ENCODE measurements around the gene PROX2.

PROX2 gene

DNA sequence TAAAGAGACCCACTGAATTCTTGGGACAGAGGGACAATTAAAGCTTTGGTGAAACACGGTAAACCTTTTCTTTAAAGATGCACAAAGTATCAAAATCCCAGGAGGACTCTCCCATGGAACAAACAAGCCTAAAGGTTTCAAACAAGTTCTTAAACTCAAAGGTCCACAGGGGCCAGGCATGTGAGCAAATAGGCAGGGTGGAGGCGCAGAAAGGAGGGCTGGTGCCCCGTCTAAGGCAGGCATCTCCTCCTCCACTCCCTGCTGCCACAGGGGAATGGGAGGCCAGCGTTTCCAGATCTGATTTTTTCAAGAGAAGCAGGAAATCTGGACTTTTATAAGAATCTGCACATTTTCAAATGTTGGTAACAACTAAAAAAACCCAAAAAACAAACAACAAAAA lies 39.5 kb upstream of the PROX2 start:
- Histone ChIP-seq H2BK120ac (ENCODE audit: low read depth, low read length) (no peak overlapping the region), H2BK12ac (ENCODE audit: low read length) (no peak overlapping the region), H3K9me3 (replicated peaks in 1 of 2; ENCODE audit: control insufficient read depth in 2 of 2, insufficient read depth in 1 of 2, low read depth in 1 of 2, low read length in 2 of 2) (no peaks in the 10 kb centered on the region), H3K4me2 (ENCODE audit: insufficient read depth, low read length, poor library complexity, severe bottlenecking) (no peak overlapping the region), H3K18ac (ENCODE audit: low read length) (no peak overlapping the region), H2BK5ac (ENCODE audit: low read length) (no peak overlapping the region), H3K27ac (replicated peaks; ENCODE audit: low read length) (no peak overlapping the region), H3K79me1 (ENCODE audit: low read depth, low read length) (peaks cover 5% of the 10 kb centered on the region), H3K4me3 (ENCODE audit: low read length in 2 of 2) (no peak overlapping the region), H3K9ac (ENCODE audit: low read depth, low read length, poor library complexity) (no peak overlapping the region), H3K23ac (ENCODE audit: low read depth, low read length, poor library complexity) (no peak overlapping the region), H2AK5ac (ENCODE audit: low read depth, low read length) (no peak overlapping the region), H3K27me3 (ENCODE audit: control insufficient read depth in 3 of 3, insufficient read depth in 3 of 3, low read depth in 1 of 3, low read length in 3 of 3) (no peaks in the 10 kb centered on the region), H3K4me1 (ENCODE audit: control insufficient read depth in 2 of 2, insufficient read depth in 1 of 2, low read depth in 1 of 2, low read length in 2 of 2) (no peaks in the 10 kb centered on the region), H3K36me3 (replicated peaks in 1 of 2; ENCODE audit: control insufficient read depth in 2 of 2, insufficient read depth in 2 of 2, low read length in 2 of 2) (peaks cover 0 to 3% of the 10 kb centered on the region in 2 donors), H2AFZ (ENCODE audit: low read length) (no peak overlapping the region), H3K14ac (ENCODE audit: low read length) (no peak overlapping the region), H4K91ac (ENCODE audit: low read depth, low read length, poor library complexity) (no peak overlapping the region), H3K4ac (ENCODE audit: low read length) (no peak overlapping the region), H2BK15ac (ENCODE audit: low read length) (no peak overlapping the region), H4K8ac (ENCODE audit: low read depth, low read length) (no peak overlapping the region)
- WGBS, 2 donors (ENCODE audit: extremely low coverage in 2 of 2, insufficient read length in 2 of 2, insufficient replicate concordance in 1 of 2), result no CpG with 5 or more reads among the region's 4 CpGs
- no peak for DNase-seq (ENCODE audit: low spot score)

GRCh38 chr14:74913986-74914573 lies 38.1 kb upstream of the PROX2 start:
- H3K9ac ChIP-seq (ENCODE audit: low read depth, low read length, poor library complexity), result no peak overlapping the region
- no peak overlapping the region for H3K4me3 ChIP-seq (ENCODE audit: low read length in 2 of 2)
- no peaks in the 10 kb centered on the region for H3K9me3 ChIP-seq (replicated peaks in 1 of 2; ENCODE audit: control insufficient read depth in 2 of 2, insufficient read depth in 1 of 2, low read depth in 1 of 2, low read length in 2 of 2)
- no peaks in the 10 kb centered on the region for H3K27me3 ChIP-seq (ENCODE audit: control insufficient read depth in 3 of 3, insufficient read depth in 3 of 3, low read depth in 1 of 3, low read length in 3 of 3)
- H2BK5ac ChIP-seq (ENCODE audit: low read length), result no peak overlapping the region
- DNase-seq (ENCODE audit: low spot score), result peak; percentile 33
- H2AK5ac ChIP-seq (ENCODE audit: low read depth, low read length), result no peak overlapping the region
- H3K79me1 ChIP-seq (ENCODE audit: low read depth, low read length), result peaks cover 2% of the 10 kb centered on the region
- H3K4me2 ChIP-seq (ENCODE audit: insufficient read depth, low read length, poor library complexity, severe bottlenecking), result no peak overlapping the region
- H3K27ac ChIP-seq (replicated peaks; ENCODE audit: low read length), result no peak overlapping the region
- H4K91ac ChIP-seq (ENCODE audit: low read depth, low read length, poor library complexity), result no peak overlapping the region
- H3K4me1 ChIP-seq (ENCODE audit: control insufficient read depth in 2 of 2, insufficient read depth in 1 of 2, low read depth in 1 of 2, low read length in 2 of 2), result no peaks in the 10 kb centered on the region
- H4K8ac ChIP-seq (ENCODE audit: low read depth, low read length), result no peak overlapping the region
- H3K23ac ChIP-seq (ENCODE audit: low read depth, low read length, poor library complexity), result no peak overlapping the region
- no peak overlapping the region for H3K14ac ChIP-seq (ENCODE audit: low read length)
- H3K36me3 ChIP-seq (replicated peaks in 1 of 2; ENCODE audit: control insufficient read depth in 2 of 2, insufficient read depth in 2 of 2, low read length in 2 of 2), result peaks cover 0 to under 1% of the 10 kb centered on the region in 2 donors
- no peak overlapping the region for H3K18ac ChIP-seq (ENCODE audit: low read length)
- WGBS, 2 donors (ENCODE audit: extremely low coverage in 2 of 2, insufficient read length in 2 of 2, insufficient replicate concordance in 1 of 2), result no CpG with 5 or more reads among the region's 6 CpGs
- no peak overlapping the region for H3K4ac ChIP-seq (ENCODE audit: low read length)
- H2BK12ac ChIP-seq (ENCODE audit: low read length), result no peak overlapping the region
- H2BK120ac ChIP-seq (ENCODE audit: low read depth, low read length), result no peak overlapping the region
- no peak overlapping the region for H2BK15ac ChIP-seq (ENCODE audit: low read length)
- H2AFZ ChIP-seq (ENCODE audit: low read length), result no peak overlapping the region

DNA sequence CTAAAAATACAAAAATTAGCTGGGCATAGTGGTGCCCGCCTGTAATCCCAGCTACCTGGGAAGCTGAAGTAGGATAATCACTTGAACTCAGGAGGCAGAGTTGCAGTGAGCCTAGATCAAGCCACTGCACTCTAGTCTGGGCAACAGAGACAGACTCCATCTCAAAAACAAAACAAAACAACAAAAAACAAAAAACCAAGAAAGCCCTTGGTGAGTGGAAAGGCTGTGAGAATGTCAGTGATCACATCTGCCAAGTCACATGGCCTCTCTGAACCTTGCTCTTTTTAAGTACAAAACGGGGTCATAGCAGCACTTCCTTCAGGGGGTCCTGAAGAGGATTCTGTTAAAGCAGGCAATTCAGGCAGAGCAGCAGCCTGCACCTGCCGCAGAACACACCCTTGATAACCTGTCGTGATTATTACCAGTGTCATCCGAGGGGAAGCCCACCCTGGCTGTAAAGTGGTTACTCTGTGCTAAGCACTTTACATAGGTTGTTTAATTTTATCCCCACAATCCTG lies 37.5 kb upstream of the PROX2 start:
- Histone ChIP-seq H3K79me1 (ENCODE audit: low read depth, low read length) (peaks cover 2% of the 10 kb centered on the region), H3K14ac (ENCODE audit: low read length) (no peak overlapping the region), H2BK5ac (ENCODE audit: low read length) (no peak overlapping the region), H4K8ac (ENCODE audit: low read depth, low read length) (no peak overlapping the region), H3K4me2 (ENCODE audit: insufficient read depth, low read length, poor library complexity, severe bottlenecking) (no peak overlapping the region), H2AFZ (ENCODE audit: low read length) (no peak overlapping the region), H4K91ac (ENCODE audit: low read depth, low read length, poor library complexity) (no peak overlapping the region), H2AK5ac (ENCODE audit: low read depth, low read length) (no peak overlapping the region), H2BK120ac (ENCODE audit: low read depth, low read length) (no peak overlapping the region), H3K9ac (ENCODE audit: low read depth, low read length, poor library complexity) (no peak overlapping the region), H3K4me1 (ENCODE audit: control insufficient read depth in 2 of 2, insufficient read depth in 1 of 2, low read depth in 1 of 2, low read length in 2 of 2) (no peaks in the 10 kb centered on the region), H3K36me3 (replicated peaks in 1 of 2; ENCODE audit: control insufficient read depth in 2 of 2, insufficient read depth in 2 of 2, low read length in 2 of 2) (no peaks in the 10 kb centered on the region), H3K18ac (ENCODE audit: low read length) (no peak overlapping the region), H3K9me3 (replicated peaks in 1 of 2; ENCODE audit: control insufficient read depth in 2 of 2, insufficient read depth in 1 of 2, low read depth in 1 of 2, low read length in 2 of 2) (no peaks in the 10 kb centered on the region), H3K4ac (ENCODE audit: low read length) (no peak overlapping the region), H3K27me3 (ENCODE audit: control insufficient read depth in 3 of 3, insufficient read depth in 3 of 3, low read depth in 1 of 3, low read length in 3 of 3) (no peaks in the 10 kb centered on the region), H2BK12ac (ENCODE audit: low read length) (no peak overlapping the region), H3K27ac (replicated peaks; ENCODE audit: low read length) (no peak overlapping the region), H3K4me3 (ENCODE audit: low read length in 2 of 2) (no peak overlapping the region), H3K23ac (ENCODE audit: low read depth, low read length, poor library complexity) (no peak overlapping the region), H2BK15ac (ENCODE audit: low read length) (no peak overlapping the region)
- no peak for DNase-seq (ENCODE audit: low spot score)
- WGBS, 2 donors (ENCODE audit: extremely low coverage in 2 of 2, insufficient read length in 2 of 2, insufficient replicate concordance in 1 of 2), result no CpG with 5 or more reads among the region's 5 CpGs

- Histone ChIP-seq H2AK5ac (ENCODE audit: low read depth, low read length) (no peak overlapping the region), H3K27me3 (ENCODE audit: control insufficient read depth in 3 of 3, insufficient read depth in 3 of 3, low read depth in 1 of 3, low read length in 3 of 3) (no peaks in the 10 kb centered on the region), H2BK120ac (ENCODE audit: low read depth, low read length) (no peak overlapping the region), H3K4ac (ENCODE audit: low read length) (no peak overlapping the region), H3K36me3 (replicated peaks in 1 of 2; ENCODE audit: control insufficient read depth in 2 of 2, insufficient read depth in 2 of 2, low read length in 2 of 2) (no peaks in the 10 kb centered on the region), H4K91ac (ENCODE audit: low read depth, low read length, poor library complexity) (peak overlapping the region; percentile 65), H3K9me3 (replicated peaks in 1 of 2; ENCODE audit: control insufficient read depth in 2 of 2, insufficient read depth in 1 of 2, low read depth in 1 of 2, low read length in 2 of 2) (no peaks in the 10 kb centered on the region), H3K4me1 (ENCODE audit: control insufficient read depth in 2 of 2, insufficient read depth in 1 of 2, low read depth in 1 of 2, low read length in 2 of 2) (no peaks in the 10 kb centered on the region), H3K9ac (ENCODE audit: low read depth, low read length, poor library complexity) (no peak overlapping the region), H3K27ac (replicated peaks; ENCODE audit: low read length) (no peak overlapping the region), H2AFZ (ENCODE audit: low read length) (no peak overlapping the region), H3K23ac (ENCODE audit: low read depth, low read length, poor library complexity) (no peak overlapping the region), H2BK5ac (ENCODE audit: low read length) (no peak overlapping the region), H3K18ac (ENCODE audit: low read length) (peak overlapping the region; percentile 66), H3K4me2 (ENCODE audit: insufficient read depth, low read length, poor library complexity, severe bottlenecking) (no peak overlapping the region), H2BK12ac (ENCODE audit: low read length) (no peak overlapping the region), H3K14ac (ENCODE audit: low read length) (no peak overlapping the region), H2BK15ac (ENCODE audit: low read length) (no peak overlapping the region), H3K79me1 (ENCODE audit: low read depth, low read length) (peaks cover 2% of the 10 kb centered on the region), H3K4me3 (ENCODE audit: low read length in 2 of 2) (peak overlapping the region in 1 of 2 donors; percentile 38), H4K8ac (ENCODE audit: low read depth, low read length) (no peak overlapping the region)
- DNase-seq (ENCODE audit: low spot score), result no peak
- no CpG with 5 or more reads among the region's 10 CpGs for WGBS, 2 donors (ENCODE audit: extremely low coverage in 2 of 2, insufficient read length in 2 of 2, insufficient replicate concordance in 1 of 2)
Observed at GRCh38 chr14:74912801-74913200, 36.9 kb upstream of the PROX2 start.
